Activated T-helper 9 cell treated with anti-CD3 and anti-CD28 coated beads, Interleukin-2, amount 50 U/mL, for 16 hours (primary cell): Measurements from ENCODE around the gene HRH4.
A peak's percentile ranks its signal among the peaks of the same experiment; 100 is the strongest.

ENCODE experiments used
- DNase-seq: peaks from one replicate; pipeline ENCODE4 v3.0.0-alpha.2; 2020; ENCODE audit warnings: low read depth

The HRH4 gene, protein sequence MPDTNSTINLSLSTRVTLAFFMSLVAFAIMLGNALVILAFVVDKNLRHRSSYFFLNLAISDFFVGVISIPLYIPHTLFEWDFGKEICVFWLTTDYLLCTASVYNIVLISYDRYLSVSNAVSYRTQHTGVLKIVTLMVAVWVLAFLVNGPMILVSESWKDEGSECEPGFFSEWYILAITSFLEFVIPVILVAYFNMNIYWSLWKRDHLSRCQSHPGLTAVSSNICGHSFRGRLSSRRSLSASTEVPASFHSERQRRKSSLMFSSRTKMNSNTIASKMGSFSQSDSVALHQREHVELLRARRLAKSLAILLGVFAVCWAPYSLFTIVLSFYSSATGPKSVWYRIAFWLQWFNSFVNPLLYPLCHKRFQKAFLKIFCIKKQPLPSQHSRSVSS

DNA sequence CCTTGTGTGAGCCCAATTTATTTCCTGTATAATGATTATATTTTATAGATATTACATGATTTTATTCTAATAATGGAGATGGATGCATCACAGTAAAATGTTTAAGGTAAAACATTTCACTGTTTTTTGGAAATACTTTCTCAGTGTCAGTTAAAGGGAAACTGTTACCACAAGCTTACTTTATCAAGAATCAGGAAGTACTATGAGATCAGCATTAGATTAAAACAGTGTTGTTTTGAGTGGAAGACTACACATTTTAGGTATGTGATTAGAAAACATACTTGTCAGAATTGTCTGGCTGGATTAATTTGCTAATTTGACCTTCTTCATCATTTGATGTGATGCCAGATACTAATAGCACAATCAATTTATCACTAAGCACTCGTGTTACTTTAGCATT is at the start of gene HRH4:
HRH4 (plus strand) TSS at position 250 of the 400 bp plus-strand sequence; CDS start at position 342, 92 bp downstream.
- no peak for DNase-seq

DNA sequence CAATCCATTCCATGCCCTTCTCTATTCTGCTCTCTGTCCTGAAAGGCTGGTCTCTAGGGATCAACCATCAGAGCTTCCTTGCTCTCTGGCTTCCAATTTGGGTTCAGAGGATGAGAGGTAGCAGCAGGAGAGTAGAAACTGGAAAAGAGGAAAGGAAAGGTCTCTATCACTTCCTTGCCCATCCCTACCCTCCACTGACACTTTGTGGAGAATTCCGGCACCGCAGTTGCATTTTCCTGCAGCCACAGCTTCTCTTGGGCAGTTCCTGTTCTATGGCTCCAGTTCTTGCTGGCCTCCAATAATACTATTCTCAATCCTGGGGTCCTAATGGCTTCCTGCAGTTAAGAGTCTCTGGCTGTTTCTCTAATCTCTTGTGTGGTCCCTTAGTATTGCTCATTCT is 47.3 kb upstream of the HRH4 start:
- no peak for DNase-seq

DNA sequence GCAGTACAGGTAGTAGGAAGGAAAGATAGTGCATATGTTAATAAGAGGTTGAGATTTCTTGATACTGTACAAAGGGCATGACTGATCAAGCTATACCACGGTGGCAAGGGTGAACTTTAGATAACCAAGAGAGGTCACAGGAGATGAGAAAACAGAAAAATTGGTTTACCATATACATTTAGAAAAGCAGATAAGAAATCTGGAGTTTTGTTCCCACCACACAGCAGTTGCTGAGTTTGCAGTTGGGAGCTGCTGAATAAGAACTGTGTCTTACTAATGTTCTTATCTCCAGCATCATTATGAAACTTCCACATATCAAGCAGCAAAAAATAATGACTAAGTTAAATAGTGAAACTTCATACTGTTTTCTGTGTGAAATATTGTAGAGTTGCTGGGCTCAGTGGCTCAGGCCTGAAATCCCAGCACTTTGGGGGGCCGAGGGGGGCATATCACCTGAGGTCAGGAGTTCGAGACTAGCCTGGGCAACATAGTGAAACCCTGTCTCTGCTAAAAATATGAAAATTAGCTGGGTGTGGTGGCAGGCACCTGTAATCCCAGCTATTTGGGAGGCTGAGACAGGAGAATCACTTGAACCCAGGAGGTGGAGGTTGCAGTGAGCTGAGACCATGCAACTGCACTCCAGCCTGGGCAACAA is 46.0 kb upstream of the HRH4 start:
- no peak for DNase-seq

DNA sequence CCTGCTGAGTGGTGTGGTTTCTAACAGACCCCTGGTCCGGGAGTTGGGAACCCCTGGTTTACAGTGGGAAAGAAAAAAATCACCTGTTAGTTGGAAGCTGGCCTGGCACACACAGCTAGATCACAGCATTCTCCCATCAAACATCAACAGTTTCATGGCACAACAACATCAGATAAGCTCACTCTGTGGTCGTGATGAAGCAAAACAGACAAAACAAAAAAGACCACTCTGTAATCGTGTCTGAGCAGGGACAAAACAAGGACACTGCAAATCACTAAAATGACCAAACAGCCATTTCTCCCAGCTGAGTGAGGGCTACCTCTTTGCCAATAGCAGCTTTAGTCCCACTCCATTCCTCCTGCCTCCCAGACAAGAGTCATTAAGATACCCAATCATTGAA is 43.0 kb upstream of the HRH4 start:
- DNase-seq = no peak

DNA sequence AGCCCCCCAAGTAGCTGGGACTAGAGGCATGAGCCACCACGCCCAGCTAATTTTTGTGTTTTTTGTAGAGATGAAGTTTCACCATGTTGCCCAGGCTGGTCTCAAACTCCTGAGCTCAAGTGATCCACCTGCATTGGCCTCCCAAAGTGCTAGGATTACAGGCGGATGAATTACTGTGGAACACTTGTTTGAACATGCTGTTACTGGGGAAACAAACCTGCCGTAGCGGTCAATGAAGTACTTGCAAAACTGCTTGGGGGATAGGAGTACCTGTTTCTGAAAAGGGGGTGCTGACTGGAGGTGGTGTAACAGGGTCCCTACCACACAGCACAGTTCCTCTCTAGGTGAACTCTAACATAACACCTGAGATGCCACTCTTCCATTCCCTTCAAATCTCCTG is 39.9 kb upstream of the HRH4 start:
- DNase-seq = no peak

DNA sequence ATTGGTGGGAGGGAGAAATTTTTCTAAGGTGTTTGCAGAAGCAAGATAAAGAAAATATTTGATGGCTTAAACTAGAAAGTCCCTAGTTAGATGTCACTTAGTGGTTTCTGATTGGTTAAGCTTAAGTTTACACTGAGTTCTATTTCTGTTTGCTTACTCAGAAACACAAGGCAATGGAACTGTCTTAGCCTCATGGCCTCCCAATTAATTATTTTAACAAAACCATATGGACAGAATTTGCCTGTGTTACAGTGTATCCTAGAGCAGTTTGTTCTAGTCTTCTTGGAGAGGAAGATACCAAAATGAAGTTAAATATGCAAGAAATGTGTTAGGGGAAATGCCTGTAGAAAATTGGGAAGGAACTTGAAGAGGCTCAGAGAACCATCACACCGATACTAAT is 38.6 kb upstream of the HRH4 start:
- DNase-seq = no peak

DNA sequence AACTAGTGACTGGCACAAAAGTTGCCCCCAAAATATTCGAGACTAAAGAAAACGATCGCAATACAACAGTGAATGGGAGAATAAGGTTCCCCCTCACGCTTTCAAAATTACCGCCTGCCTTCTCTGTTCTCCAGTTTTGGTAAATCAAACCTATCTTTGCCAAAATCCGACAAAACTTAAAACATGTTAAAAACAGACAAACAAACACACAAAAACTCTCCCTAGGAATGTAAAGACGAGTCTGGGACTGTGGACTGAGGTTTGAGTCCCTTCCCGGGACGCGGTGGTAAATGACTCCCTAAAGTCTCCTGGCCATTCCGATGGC is 34.4 kb upstream of the HRH4 start:
- no peak for DNase-seq

DNA sequence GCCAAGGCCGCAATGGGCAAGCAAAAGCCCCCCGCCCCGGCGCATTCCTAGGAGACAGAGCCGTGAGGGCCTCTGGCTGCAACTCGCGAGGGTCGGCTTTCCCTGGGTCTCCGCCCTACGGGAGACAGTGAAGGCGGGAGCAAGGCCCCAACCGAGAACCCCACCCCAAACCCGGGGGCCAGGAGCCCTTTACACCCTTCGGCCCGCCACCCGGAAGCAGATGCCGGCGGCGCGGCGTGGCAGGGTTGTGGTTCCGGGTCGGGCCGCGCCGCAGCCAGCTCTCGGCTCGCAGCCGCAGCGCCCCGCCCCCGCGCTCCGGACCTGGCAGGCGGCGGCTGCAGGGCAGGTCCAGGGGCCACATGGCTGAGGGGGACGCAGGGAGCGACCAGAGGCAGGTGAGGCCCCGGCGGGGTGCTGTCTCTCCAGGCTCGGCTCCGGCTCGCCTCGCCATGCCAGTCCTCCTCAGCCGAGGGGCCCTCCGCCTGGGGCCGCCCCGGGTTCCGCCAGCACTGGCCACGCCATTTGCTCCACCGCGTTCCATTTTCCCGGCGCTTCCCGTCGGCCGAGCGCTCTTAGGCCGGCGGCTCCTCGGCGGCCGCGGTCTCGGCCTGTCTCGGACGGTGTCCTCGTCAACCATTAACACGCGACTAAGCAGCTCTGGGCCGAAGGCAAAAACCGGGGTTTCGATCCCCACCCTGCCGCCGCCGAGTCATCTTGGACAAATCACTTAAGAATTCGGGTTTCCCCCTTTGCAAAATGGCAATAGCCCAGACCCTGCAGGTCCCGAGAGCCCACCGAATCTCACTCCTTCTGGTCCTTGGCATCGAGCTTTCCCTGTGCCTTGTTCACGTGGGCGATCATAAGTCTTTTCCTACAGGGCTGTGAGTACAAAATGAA is 33.8 kb upstream of the HRH4 start, which contains the start of gene IMPACT:
IMPACT (plus strand) TSS at position 273 of the 897 bp plus-strand sequence; CDS start at position 360, 87 bp downstream.
- DNase-seq = peak; percentile 66

DNA sequence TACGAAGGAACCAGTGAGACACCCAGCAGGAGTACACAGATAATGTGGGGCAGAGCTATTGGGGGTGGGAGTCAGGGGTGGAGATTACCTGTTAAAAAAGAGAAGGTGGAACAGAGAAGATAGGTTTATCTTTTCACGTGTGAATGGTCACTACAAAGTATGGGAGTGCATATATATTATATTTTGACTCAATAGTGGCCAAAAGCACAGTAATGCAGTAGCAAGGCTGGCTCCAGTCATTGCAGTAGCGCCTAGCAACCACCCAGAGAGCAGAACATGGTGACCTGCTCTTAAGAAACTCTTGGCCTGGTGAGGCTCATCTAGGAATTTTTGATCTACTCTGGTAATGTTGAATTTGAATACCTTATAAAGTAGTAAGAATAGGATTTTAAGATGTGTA is 33.0 kb upstream of the HRH4 start:
- no peak for DNase-seq

DNA sequence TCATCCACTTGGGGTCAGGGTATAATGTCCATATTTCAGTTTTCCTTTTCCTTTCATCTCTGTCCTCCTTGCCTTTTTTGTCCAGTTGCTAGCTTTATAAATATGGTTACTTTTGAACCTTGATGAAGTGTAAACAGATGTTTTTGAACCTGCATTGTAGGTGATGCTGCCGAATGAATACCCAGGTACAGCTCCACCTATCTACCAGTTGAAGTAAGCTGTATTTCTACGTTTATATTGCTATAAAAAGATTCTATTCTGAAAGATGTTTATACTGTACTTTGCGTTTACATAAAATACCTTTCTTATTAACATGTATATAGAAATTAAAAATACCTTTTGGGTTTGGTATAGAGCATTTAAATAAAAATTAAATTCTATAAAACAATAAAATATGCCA is 31.7 kb upstream of the HRH4 start:
- DNase-seq = no peak

DNA sequence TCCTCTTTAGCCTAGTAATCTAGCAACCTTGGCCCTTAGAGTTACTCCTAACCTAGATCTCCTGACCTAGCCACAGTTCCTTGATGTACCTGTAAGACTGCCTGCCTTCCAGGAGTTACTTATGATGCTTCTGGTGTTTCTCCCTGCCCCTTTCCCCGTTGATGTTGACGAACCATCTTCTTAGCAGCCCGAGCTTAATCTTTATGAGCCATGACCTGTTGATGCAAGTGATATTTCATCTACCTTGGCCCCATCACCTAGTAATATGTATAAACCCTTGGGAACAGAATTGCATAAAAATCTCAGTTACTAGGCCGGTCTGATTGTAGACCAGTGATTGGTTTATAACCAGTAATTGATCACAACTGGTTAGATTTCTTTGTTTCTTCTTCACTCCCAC is 31.2 kb upstream of the HRH4 start:
- DNase-seq = no peak

DNA sequence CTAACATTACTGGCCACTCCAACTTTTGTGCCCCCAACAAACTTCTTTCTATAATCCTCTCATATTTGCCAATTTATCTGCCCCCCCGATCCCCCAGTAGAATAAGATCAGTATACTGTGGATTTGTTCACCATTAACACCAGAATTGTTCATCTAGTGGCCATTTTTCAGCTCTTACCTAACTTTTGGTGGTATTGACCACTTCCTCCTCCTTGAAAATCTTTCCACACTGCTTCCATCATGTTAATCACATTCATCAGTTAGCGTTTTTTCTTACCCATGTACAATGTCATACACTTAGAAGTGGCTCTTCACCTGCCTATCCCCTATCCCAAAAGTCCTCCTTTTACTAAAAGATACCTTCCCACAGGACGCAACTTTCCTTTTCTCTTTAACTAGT is 27.8 kb upstream of the HRH4 start:
- DNase-seq = no peak

DNA sequence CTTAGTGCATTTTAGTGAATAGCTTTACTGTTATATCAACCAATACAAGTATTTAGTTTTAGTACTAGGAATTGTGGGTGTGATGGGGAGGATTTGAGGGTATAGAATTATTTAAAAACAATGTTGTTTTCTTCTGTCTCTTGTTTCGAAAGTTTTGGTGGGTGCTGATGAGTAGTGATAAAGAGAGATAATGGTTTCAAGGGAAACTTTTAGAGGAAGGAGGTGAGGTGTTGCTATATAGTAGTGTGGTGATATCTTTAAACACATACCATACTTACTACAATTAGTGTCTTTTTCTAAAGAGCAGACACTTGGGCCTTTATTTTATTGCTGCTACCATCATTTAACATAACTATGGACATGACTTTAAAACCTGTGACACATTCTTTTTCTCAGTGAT is 23.5 kb upstream of the HRH4 start:
- DNase-seq = no peak

DNA sequence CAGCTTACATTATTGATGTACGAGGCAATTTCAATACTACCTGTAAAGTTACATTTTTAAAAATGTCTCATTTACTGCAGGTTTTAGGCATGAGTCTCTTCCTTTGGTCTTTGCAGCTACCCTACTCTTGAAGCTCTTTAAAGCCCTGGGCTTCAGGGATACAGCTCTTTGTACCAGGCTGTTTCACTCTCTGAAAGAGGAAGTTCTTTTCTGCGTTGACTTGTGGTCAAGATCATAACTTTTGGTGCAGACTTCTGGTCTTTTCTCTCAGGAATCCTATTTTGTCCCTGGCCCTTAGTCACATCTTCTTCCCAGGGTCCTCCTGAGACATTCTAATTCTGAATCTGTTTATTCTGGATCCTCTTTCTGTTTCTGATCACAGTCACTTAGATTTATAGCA is 16.6 kb upstream of the HRH4 start:
- DNase-seq = no peak

DNA sequence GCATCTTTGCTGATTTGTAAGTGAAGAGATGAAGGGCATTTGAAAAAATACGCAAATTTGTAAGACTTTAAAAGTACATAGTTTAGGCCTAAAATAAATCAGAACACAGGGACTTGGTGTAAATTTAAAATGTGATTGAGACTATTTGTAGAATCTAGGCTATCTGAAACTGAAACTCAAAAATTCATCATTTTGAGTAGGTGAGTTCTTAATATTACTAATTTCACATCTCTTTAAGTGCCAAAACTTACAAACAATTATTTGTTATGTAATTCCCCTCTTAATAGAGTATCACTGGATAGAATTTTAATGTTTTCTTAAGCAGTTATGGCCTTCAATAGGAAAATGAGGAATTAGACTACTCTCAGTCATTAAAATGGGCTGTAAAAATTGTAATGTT is 14.0 kb upstream of the HRH4 start:
- no peak for DNase-seq

DNA sequence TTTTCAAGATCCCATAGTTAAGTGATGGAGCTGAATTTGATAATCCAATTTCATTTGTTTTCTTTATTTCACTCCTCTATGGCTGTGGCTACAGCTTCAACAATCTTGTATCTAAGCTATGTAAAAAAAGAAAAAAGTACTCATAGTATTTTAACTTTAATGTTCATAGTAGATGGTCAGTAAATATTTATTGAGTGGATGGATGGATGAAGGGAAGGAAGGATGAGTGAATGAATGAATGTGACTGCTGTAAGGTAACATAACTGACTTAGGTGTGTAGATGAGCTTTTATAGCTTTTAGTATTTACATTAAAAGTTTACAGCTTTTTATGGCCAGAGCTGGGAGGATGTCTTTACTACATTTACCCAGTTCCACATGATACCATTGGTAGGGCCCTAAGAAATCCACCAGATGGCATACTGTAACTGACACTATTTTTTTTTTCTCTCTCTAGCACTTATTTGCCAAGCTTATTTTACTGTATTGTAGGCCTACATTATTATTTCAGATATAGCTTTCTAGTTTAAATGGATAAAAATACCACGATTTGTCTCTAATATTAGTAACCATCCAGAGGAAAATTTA is 13.4 kb upstream of the HRH4 start:
- no peak for DNase-seq

DNA sequence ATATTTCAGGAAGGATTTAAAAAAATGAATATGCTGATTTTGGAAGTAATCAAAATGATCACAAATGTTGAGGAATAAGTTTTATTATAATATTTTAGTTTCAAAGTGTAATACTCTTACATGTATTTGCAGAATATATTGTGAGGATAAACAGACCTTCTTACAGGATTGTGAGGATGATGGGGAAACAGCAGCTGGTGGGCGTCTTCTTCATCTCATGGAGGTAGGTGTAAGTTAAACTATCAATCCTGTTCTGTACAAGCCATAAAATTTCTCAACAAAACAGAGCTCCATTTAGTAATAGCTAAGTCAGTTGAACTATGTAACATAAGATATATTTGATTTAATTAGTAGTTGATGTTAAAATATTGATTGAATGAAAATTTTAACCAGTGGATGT is 12.5 kb upstream of the HRH4 start:
- DNase-seq = no peak

DNA sequence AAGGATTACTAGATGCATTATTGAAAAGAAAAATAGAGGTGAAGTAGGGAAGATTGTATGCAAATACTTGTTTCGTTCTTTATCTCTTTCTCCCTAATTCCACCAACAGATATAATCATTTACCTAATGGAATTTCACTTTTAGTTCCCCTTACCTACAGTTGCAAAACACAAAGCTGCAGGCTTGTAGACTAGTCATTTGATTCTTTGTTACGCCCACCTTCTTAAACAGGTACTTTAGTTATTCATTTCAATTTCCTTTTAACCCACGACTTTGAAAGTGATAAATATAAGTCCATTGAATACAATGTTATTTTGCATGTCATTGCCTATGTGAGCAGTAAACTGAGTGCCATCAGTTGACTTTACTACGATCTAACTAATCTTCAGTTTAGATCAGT is 3.9 kb upstream of the HRH4 start:
- DNase-seq = no peak

DNA sequence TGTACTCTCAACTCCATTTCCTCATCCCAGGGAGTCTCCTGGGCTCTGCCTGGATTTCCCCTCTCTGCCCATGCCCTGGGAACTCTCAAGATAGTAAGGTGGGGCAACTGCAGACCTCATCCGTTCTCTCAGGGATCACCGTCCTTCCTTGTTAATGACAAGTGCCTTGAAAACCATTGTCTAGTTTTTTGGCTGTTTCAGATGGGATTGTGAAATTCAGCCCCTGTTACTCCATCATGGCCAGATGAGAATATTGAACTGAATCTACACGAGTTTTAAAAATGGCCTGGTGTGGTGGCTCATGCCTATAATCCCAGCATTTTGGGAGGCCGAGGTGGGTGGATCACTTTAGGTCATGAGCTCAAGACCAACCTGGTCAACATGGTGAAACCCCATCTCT is 665 bp upstream of the HRH4 start:
- no peak for DNase-seq

DNA sequence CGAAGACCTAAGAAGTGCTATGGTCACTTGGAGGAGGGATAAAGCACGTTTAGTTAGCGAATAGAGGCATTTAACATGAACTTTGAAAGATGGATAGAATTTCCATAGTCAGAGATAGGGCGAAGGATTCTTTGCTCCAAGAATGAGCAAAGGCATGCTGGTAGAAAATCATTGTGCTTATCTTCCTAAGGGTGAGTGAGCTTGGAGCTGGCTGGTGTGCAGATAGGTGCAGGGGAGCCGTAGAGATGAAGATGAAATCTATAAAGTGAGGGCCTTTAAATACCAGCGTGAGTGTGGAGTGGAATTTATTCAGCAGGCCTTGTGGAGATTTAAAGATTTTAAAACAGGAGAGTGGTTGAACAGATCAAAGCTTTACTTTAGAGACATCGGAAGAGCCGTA is 1.6 kb downstream of the HRH4 start:
- no peak for DNase-seq

DNA sequence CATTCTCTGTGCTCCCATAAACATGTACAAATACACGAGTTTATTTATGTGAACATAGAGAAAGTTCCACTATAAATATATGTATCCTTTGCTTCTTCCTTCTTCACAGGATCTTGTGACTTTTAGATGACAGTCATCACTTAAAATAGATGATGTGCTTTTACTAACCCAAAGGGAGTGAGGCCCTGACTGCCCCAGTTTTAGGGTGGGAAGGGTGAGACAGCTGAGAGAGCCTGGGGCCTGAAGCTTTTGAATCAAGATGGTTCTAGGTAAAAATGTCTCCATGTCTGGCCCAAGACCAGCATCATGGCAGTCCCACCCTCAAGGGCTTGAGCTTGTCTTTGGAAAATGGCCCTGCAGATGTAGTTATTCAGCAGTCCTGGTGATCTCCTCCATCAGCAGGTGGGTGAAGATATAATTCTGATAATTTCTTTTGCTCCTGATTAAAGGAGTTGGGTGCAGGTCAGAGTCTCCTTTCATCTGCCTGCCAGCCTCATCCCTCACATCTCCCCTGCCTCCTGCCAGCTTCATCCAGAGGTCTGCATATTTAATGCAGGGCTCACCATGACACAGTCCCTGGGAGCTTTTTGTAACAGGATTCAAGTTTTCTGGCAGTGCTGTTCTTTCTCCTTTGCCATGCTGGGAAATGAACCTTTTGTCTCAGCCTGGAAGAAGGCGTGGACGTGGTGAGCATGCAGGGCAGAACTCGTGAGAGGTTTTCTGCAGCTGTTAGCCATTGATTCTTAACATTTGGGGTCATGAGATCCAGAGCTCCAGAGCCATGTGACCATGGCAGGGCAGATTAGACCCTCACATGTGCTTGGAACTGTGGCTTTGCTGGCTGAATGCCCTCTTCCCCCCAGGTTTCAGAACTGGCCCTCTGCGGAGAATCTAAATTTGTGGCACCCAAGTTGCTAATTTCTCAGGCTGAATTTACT is 2.7 kb downstream of the HRH4 start:
- no peak for DNase-seq
